ENCODE data around the gene PNMA3.
"Not testable (repeated sequence)": the region's sequence is repeated elsewhere in the genome, so short reads cannot be mapped to it uniquely, and the experiment has no call there.

PNMA3 gene

DNA sequence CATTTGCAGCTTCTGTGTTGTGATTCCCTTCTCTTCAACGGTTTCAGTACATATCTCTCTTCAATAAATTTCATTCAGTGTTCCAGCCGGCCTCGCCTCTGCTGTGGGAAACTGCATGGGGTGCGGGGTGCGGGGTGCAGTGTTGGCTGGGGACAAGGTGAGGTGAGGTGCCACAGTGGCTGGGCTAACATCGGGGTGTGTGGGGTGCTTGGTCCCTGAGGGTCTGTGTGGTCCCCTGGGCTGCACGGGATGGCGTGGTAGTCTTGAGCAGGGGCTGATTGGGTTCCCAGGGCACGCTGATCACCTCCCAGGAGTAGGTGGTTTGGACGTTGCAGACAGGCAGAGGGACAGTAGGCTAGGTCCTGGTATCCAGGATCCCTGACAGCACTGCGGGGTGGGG lies 18.7 kb downstream of the PNMA3 start:
- no peak for DNase-seq

DNA sequence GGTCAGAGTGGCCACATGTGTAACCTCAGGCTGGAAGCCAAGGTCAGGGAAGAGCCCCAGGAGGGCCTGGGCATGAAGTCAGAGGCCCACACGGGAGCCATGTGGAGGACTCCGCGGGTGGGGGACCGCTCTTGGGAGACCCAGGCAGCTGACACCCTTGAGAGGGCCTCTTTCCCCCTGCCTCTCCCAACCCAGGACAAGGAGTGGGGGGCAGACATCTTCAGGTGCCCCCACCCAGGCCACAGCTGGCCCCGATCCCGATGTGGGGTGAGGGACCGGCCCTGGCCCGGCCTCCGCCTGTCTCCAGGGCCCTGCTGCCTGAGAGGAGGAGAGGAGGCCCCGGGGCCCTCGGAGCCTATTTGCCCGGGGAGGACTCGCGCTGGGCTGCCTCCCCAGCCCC lies 19.1 kb downstream of the PNMA3 start:
- DNase-seq = no peak

DNA sequence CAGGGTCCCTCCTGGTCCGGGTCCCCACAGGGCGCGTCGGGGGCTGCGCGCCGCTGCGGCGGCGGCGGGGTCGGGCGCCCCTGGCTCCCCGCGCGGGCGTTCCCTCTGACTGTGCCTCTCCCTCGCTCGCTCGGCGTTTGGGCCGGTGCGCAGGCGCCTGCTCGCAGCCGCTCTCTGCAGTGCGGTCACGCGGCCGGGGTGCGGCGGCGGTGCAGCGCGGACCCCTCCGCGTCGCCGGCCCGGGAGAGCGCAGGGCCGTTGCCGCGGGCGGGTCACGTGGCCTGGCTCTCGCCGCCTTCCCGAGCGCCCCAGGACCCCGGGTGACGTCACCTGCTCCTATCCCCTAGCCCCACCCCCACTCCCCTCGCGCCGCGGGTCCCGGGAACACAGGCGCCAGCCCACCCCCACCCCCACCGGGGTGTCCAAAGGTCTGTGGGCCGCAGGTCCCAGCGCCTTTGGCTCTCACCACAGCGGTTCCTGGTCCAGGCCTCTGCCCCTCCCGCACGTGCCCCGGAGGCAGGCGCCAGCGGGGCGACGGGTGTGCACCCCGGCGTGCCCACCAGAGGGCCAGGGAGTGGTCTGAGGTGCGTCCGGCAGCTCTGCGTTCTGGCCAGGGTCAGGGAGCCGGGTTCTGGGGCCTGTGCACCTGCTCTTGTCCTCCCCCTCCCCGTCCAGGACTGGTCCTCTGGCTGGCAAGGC lies 21.3 kb downstream of the PNMA3 start:
- not testable (repeated sequence) for DNase-seq

DNA sequence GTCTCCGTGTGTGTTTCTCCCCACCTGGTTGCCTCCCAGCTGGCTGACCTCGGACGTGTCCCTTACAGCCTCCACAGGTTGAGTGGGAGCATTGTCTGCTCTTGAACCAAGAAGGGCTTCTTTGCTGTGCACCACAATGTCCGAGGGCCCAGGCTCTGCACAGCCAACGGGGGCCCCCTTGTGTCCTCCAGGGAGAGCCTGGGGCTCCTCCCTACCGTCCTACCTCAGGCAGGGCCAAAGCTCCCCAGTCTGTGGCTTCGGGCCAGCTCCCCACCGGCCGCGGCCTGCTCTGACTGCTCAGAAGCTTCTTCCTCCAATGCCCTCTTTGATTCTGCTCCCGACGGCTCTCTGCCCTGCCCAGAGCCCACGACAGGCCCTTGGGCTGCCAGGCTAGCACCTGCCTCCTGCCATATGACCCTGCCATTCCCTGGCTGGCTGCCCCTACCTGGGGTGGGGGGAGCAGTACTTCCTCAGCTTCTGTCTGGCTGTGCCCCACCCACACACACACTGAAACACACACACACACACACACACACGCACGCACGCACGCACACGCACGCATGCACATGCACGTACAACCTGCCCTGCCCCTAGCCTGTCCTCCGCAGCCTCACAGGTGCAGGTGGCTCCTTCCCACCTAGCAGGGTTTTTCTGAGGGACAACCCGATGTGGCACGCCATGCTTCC lies 27.1 kb downstream of the PNMA3 start:
- DNase-seq = not testable (repeated sequence)

DNA sequence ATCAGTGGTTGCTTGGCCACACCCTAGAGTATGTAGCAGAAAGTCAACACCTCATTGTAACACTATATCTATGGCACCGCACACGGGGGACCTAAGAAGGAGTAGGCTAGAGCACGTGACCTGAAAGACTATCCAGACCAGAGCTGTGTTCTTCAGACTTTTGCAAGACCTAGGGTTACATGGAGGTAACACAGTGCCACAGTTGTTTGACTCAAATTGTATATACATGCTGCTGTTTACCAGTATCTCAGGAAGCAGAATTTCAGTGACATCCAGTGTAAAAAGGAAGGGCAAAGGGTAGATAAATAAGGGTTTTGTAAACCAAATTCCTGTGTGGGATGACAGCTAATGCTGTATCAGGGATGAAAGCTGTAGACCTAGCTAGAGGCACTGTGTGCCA lies 46.1 kb downstream of the PNMA3 start:
- no peak for DNase-seq

DNA sequence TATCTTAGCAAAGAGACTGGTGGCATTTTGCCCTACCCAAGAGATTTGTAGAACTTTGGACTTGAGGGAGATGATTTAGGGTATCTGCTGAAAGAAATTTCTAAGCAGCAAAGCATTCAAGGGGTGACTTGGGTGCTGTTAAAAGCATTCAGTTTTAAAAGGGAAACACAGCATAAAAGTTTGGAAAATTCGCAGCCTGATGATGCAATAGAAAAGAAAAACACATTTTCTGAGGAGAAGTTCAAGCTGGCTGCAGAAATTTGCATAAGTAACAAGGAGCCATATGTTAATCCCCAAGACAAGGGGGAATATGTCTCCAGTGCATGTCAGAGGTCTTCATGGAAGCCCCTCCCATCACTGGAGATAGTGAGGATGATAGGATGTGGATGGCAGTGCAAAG lies 48.7 kb downstream of the PNMA3 start:
- not testable (repeated sequence) for DNase-seq

DNA sequence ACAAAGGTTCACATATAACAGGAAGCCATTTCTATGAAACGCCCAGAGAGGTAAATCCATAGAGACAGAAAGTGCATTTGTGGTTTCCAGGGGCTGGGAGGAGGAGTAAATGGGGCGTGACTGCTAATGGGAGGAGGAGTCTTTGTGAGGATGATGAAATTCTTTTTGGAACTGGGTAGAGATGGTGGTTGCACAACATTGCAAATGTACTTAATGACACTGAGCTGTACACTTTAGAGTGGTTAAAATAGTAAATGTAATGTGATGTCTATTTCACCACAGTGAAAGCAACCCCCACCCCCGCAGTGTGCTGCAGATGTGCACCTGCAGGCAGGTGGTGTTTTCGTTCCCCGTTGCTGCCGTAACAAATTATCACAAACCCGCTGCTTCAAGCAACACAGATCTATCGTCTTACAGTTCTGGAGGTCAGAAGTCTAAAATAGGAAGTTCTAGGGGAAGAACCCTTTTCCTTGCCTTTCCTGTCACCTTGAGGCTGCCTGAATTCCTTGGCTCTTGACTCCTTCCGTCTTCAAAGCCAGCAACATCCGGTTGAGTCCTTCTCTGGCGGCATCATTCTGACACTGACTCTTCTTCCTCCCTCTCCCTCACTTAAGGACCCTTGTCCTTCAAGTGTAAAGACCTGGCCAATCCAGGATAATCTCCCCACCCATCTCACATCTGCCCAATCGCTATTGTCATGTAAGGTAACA lies 50.0 kb downstream of the PNMA3 start:
- DNase-seq = not testable (repeated sequence)

All from stimulated activated CD4-positive, alpha-beta T cell treated with anti-CD3 and anti-CD28 coated beads, Interleukin-4, amount 100 ng/mL, for 24 hours (primary cell).